Tibial artery (tissue), 4 donors: ENCODE measurements around the gene GFY.

Experiments
- DNase-seq, 2 donors: peaks; one replicate each; pipeline ENCODE4 v3.0.0-alpha.2; 2019
- H3K27ac ChIP-seq, 2 donors: fragments of 200-600 bp; sonication (generic) in 1 of 2; 1 replicate in 1 of 2; 2 replicates in 1 of 2; pipeline ENCODE4 v1.5.1; 2018 to 2019; ENCODE audit warnings: mild to moderate bottlenecking in 1 of 2
- H3K27me3 ChIP-seq, 2 donors: fragments of 200-600 bp; sonication (generic) in 1 of 2; one replicate each; pipeline versions ENCODE4 v1.5.1 to v1.6.0; 2016 to 2019
- H3K36me3 ChIP-seq, 3 donors: fragments of 200-600 bp; sonication (generic) in 2 of 3; one replicate each; pipeline ENCODE4 v1.5.1; 2016 to 2019; ENCODE audit warnings: mild to moderate bottlenecking in 2 of 3
- H3K4me1 ChIP-seq, 4 donors: fragments of 200-600 bp; sonication (generic) in 2 of 4; 1 replicate in 3 of 4; 2 replicates in 1 of 4; pipeline ENCODE4 v1.5.1; 2016 to 2019
- H3K4me3 ChIP-seq, 2 donors: fragments of 200-600 bp; sonication (generic) in 1 of 2; 1 replicate in 1 of 2; 2 replicates in 1 of 2; pipeline ENCODE4 v1.5.1; 2018 to 2019; ENCODE audit warnings: mild to moderate bottlenecking in 2 of 2
- H3K9me3 ChIP-seq, 3 donors: fragments of 200-600 bp; sonication (generic) in 1 of 3; one replicate each; pipeline ENCODE4 v1.5.1; 2016 to 2019
- intact Hi-C: fragments of 100-400 bp; cut with DNase I; formaldehyde crosslinking; loops from one replicate; pipeline ENCODE4 v1.15.0; 2023; ENCODE audit warnings: low total_unique reads
- TF ChIP-seq, protein P1 (sequence below), 2 experiments: fragments of 200-600 bp in 1 of 2; fragments of 450-650 bp in 1 of 2; IDR thresholded peaks; one replicate each; pipeline ENCODE4 v1.5.1; 2017 to 2019; ENCODE audit warnings: antibody characterized with exemption in 2 of 2, mild to moderate bottlenecking in 1 of 2, moderate library complexity in 1 of 2

The GFY gene

DNA sequence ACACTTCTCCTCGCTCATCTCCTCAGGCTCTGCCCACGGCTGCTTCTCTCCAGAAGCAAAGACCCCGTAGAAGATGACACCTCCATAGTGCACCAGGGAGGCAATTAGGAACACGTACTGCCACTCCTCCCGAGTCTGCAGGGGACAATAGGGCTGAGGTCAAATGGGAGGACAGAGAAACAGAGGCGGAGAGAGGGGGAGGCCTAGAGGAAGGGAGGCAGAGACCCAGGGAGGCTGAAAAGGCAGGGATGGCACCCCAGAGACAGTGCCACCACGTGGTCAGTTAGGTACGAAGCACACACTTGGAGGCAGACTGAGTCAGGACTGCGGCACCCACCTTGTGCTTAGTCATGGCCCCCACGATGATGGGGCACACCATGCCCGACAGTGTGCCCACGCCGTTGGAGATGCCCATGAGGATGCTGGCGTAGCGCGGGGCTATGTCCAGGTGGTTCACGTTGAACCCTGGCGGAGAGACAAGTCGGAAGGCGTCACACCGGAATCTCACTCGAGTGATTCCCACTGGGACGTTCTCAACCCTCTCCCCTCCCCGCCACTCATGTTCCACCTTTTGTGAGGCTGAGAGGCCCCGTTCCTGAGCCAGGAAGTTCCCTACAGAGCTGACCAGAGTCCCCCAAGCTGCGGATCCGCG is 5.6 kb downstream of the GFY start:
- no peak for DNase-seq
- Histone ChIP-seq H3K4me3 (no peak overlapping the region), H3K36me3 (no peaks in the 10 kb centered on the region), H3K4me1 (peaks cover 0 to 22% (median 8%) of the 10 kb centered on the region in 4 donors), H3K9me3 (no peaks in the 10 kb centered on the region), H3K27ac (no peak overlapping the region), H3K27me3 (peaks cover 0 to 100% of the 10 kb centered on the region in 2 donors)
- intact Hi-C loops = loop anchor here (5.0 kb wide), 1 partner anchor 34 kb away; no protein-coding TSS in a partner anchor
- TF ChIP-seq, protein P1, sequence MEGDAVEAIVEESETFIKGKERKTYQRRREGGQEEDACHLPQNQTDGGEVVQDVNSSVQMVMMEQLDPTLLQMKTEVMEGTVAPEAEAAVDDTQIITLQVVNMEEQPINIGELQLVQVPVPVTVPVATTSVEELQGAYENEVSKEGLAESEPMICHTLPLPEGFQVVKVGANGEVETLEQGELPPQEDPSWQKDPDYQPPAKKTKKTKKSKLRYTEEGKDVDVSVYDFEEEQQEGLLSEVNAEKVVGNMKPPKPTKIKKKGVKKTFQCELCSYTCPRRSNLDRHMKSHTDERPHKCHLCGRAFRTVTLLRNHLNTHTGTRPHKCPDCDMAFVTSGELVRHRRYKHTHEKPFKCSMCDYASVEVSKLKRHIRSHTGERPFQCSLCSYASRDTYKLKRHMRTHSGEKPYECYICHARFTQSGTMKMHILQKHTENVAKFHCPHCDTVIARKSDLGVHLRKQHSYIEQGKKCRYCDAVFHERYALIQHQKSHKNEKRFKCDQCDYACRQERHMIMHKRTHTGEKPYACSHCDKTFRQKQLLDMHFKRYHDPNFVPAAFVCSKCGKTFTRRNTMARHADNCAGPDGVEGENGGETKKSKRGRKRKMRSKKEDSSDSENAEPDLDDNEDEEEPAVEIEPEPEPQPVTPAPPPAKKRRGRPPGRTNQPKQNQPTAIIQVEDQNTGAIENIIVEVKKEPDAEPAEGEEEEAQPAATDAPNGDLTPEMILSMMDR (IDR thresholded peaks at IDR 0.05) = no peak

DNA sequence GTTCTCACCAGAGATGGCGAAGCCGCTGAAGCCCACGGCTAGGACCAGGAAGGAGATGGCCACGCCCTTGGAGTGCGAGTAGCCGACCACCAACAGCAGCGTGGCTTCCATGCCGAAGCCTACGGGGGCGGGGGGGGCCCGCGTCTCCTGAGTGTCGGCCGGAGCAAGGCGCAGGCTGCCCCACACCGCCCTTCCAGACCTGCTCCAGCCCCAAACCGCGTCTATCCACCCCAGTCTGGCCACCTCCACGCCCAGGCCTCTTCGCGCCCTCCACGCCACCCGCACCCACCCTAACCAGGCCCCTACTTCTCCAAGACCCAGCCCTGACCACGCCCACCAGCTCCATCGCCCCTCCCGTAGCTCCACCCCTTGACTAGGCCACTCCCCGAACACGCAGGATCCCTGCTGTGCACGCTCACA is 6.2 kb downstream of the GFY start:
- Histone ChIP-seq H3K4me3 (no peak overlapping the region), H3K27ac (no peak overlapping the region), H3K4me1 (peaks cover 0 to 24% (median 8%) of the 10 kb centered on the region in 4 donors), H3K27me3 (peaks cover 0 to 100% of the 10 kb centered on the region in 2 donors), H3K9me3 (no peaks in the 10 kb centered on the region), H3K36me3 (no peaks in the 10 kb centered on the region)
- TF ChIP-seq, protein P1 (IDR thresholded peaks at IDR 0.05) = no peak
- intact Hi-C loops = loop anchor here (5.0 kb wide), 1 partner anchor 34 kb away; no protein-coding TSS in a partner anchor
- DNase-seq = no peak

DNA sequence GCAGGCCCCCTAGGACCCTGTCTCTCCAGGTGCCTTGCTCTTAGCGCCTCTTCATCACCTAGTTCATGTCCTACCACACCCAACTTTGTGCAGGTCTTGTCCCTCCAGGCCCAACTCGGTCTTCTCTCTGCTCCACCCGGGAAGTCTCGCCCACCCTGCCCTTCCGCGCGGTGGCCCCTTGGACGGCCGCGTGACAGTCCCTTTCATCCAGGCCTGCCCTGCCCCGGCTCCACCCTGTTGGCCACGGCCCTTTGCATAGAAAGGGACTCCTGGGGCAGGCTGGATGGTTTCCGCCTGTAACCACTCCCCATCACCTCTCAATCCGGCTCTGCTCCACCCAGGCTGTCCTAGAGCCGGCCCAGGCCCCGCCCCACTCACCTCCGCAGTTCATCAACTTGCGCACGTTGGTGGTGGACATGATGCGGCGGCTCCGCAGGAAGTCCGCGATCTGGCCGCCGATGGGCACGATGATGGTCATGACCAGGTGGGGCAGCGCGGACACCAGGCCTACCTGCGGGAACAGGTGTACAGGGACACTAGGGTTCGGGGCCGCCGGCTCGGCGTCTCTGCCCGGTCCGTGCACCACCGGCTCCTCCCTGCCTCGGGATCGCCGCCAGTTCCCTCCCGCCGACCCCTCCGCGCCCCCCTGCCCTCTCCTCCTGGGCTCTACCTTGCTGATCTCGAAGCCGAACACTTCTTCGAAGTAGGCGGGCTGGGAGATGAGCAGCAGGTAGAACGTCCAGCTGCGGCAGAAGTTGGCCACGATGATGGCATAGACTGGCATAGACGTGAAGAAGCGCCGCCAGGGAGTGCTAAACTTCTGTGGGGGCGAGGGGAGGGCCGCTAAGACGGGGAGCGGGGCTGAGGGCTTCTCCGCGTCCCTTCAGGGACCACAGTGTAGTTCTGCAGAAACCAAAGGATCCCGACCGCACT is 7.2 kb downstream of the GFY start:
- DNase-seq = no peak
- intact Hi-C loops = loop anchor here (5.0 kb wide), 1 partner anchor 35 kb away; no protein-coding TSS in a partner anchor
- TF ChIP-seq, protein P1 (IDR thresholded peaks at IDR 0.05) = no peak
- Histone ChIP-seq H3K27me3 (peaks cover 0 to 100% of the 10 kb centered on the region in 2 donors), H3K4me3 (no peak overlapping the region), H3K9me3 (no peaks in the 10 kb centered on the region), H3K27ac (no peak overlapping the region), H3K36me3 (no peaks in the 10 kb centered on the region), H3K4me1 (peaks cover 0 to 26% (median 8%) of the 10 kb centered on the region in 4 donors)

DNA sequence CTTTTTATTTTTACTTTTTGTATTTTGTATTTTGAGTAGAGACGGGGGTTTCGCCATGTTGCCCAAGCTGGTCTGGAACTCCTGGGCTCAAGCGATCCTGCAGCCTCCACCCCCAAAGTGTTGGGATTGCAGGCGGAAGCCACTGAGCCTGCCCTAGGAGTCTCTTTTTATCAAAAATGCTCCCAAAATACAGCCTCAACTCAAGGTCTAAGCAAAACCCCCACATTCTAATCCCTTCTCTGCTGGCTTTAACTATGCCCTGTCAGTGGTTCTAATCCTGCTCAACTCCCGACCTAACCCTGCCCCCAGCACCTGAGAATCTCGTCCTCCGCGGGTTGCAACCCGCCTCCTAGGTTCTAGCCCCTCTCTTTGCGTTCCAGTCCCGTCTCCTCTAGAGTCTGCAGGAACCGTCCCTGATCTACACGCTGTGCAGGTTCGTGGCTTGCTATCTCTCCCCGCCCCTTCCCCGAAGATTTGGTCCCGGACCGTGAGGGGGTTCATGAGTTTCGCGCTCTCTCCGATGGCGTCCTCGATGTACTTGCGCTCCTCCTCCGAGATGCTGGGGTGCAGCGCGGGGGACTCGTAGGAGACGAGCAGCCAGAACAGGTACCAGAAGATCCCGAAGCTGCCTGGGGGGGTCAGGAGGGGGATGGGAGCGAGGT is 8.2 kb downstream of the GFY start:
- peaks cover 0 to 16% (median 2%) of the 10 kb centered on the region in 4 donors for H3K4me1 ChIP-seq
- TF ChIP-seq, protein P1 (IDR thresholded peaks at IDR 0.05) = no peak
- intact Hi-C loops = loop anchor here (5.0 kb wide), 1 partner anchor 36 kb away; no protein-coding TSS in a partner anchor
- H3K36me3 ChIP-seq = no peaks in the 10 kb centered on the region
- DNase-seq = no peak
- H3K9me3 ChIP-seq = no peaks in the 10 kb centered on the region
- peaks cover 0 to 100% of the 10 kb centered on the region in 2 donors for H3K27me3 ChIP-seq
- no peak overlapping the region for H3K4me3 ChIP-seq
- no peak overlapping the region for H3K27ac ChIP-seq

DNA sequence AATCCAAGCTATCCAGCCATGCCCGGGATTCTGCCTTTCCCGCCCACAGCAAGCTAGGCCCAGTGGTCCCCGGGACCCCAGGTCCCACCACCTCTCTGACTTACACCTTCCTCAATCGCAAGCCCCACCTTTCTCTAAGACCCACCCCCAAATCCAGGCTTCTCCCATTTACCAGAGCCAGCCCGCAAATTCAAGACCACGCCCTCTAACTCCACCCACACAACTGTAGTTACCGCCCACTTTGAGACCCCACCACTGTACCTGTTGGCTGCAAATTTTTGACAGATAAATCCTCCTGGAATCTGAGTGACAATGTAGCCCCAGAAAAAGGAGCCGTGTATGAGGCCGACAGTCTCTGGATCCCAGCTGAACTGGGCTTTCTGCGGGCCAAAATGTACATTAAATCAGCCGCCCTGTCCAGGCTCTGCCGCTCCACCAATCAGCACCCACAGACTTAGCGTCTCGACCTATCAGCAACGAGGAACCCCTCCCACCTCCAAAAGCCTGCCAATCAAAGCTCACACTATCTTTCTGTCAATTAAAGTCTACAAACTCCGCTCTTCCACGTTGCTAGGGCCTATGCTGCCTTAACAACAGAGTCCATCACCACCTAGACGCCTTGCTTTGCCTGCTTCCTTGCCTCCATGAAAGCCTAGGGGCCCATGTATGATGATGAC is 9.9 kb downstream of the GFY start:
- TF ChIP-seq, protein P1 (IDR thresholded peaks at IDR 0.05) = no peak
- no peak for DNase-seq
- Histone ChIP-seq H3K4me1 (peaks cover 0 to 10% (median 0%) of the 10 kb centered on the region in 4 donors), H3K27ac (no peak overlapping the region), H3K9me3 (no peaks in the 10 kb centered on the region), H3K4me3 (no peak overlapping the region), H3K27me3 (peaks cover 0 to 100% of the 10 kb centered on the region in 2 donors), H3K36me3 (no peaks in the 10 kb centered on the region)
- intact Hi-C loops = loop anchor here (5.0 kb wide), 1 partner anchor 38 kb away; no protein-coding TSS in a partner anchor
